Measurements from ENCODE around the gene CAPN7.

Gene CAPN7

DNA sequence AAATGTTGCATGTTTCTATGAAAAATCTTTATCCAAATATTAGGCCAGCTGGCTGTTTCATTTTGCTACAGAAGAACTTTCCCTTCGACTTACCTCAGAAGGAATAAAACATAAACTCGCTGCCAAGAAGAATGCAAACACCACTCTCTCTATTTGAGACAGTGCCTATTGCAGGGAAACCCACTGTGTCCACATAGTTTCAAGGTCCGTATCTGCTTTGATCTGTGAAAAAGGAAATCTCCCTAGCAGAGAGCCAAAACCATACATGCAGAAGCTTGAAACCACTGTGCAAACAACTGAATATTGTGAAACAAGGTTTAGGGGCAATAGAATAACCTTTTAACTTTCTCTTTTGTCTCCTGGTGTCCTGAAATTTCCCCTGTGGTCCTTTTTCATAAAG lies 35.0 kb upstream of the CAPN7 start:
- DNase-seq (ENCODE audit: low spot score), result peak; percentile 58
- TF ChIP-seq, protein P1, sequence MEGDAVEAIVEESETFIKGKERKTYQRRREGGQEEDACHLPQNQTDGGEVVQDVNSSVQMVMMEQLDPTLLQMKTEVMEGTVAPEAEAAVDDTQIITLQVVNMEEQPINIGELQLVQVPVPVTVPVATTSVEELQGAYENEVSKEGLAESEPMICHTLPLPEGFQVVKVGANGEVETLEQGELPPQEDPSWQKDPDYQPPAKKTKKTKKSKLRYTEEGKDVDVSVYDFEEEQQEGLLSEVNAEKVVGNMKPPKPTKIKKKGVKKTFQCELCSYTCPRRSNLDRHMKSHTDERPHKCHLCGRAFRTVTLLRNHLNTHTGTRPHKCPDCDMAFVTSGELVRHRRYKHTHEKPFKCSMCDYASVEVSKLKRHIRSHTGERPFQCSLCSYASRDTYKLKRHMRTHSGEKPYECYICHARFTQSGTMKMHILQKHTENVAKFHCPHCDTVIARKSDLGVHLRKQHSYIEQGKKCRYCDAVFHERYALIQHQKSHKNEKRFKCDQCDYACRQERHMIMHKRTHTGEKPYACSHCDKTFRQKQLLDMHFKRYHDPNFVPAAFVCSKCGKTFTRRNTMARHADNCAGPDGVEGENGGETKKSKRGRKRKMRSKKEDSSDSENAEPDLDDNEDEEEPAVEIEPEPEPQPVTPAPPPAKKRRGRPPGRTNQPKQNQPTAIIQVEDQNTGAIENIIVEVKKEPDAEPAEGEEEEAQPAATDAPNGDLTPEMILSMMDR (IDR thresholded peaks at IDR 0.05; ENCODE audit: extremely low read depth, missing control alignments), result no peak

DNA sequence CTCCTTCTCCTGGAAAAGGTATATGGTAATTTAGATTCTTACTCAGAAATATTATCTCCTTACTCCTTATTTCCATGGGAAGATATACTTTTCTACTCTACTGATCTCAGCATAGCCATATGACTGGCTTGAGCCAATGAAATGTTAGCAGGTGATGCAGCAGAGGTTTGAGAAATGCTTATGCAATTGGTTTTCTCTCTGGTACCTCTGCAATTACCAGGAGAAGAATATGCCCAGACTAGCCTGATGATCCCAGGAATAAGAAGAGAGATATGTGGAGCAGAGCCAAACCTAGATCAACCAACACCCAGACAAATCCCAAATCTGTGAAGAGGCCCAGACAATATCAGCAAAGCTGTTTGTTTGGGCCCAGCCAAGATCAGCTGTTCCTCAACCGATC lies 33.2 kb upstream of the CAPN7 start:
- TF ChIP-seq, protein P1 (IDR thresholded peaks at IDR 0.05; ENCODE audit: extremely low read depth, missing control alignments), result no peak
- no peak for DNase-seq (ENCODE audit: low spot score)

DNA sequence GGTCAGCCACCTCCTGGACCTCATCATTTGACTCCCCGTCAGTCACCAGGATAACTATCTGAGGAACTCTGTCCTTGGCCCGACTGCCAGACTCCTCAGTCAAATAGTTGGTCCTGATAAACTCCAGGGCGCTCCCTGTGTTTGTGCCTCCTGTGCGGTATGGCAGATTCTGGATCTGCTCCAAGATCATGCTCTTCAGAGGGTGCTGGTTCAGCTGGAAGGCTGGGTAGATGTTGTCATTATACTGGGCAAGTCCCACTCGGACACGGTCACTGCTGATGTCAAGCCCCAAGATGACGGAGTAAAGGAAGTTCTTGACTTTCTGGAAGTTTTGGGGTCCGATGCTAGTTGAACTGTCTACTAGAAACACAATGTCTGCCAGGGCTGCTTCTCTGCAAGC lies 31.1 kb upstream of the CAPN7 start:
- no peak for DNase-seq (ENCODE audit: low spot score)
- TF ChIP-seq, protein P1 (IDR thresholded peaks at IDR 0.05; ENCODE audit: extremely low read depth, missing control alignments), result no peak

DNA sequence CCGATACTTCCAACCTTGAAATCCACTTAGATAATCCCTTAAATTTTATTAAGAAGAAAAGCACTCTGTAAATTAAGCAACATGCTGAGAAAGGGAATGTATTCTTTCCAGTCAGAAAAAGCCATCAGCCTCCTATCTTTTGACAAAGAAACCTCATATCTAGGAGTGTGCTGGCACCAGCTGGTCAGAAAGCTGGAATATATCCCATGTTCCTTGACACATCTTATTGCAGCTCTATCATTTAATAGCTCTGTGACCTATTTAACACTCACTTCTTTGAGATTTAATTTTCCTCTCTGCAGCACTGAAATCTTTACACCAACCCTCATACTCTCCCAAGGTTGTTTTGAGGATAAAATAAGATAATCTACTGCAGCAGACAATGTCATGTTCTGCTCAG lies 30.4 kb upstream of the CAPN7 start:
- DNase-seq (ENCODE audit: low spot score), result no peak
- TF ChIP-seq, protein P1 (IDR thresholded peaks at IDR 0.05; ENCODE audit: extremely low read depth, missing control alignments), result no peak

DNA sequence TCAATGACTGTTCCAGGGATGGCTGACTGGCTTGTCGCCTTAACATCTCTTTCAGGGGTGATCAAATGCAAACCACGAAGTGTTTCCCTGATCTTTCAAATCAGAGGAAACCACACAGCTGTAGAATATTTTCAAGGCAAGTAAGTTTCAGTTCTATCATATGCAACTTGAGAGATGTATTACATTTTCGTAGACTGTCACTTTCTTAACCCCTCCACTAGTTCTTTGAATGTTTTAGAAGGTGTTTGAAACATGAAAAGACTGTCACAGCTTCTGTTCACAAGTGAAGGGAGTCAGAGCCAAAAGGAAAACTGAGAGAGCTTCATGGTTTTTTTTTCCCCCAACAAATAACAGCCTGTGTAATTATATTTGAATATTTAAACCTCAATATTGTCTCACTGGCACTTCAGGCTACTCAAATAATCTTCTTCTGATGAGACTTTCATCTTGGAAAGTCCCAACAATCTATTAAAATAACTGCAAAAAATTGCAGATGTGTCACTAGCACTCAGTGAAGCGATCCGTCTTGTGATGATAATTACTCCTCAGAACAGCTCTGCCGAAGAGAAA lies 25.9 kb upstream of the CAPN7 start:
- TF ChIP-seq, protein P1 (IDR thresholded peaks at IDR 0.05; ENCODE audit: extremely low read depth, missing control alignments), result no peak
- peak; percentile 46 for DNase-seq (ENCODE audit: low spot score)

DNA sequence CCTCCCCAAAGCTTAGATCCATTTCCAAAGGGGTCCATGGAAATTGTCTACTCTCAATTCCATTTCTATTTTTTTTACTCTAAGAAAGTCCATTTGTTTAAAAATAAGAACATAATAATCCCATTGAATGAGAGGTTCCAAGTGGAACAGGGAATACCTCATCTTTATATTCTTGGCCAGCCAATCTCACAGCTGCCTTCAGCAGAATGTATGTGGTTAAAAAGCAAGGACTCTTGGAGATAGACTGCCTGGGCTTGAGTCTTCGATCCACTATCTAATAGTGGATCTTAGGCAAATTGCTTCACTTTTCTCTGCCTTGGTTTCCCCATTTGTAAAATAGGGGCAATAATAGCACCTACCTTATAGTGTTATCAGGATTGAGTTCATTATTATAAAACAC lies 24.5 kb upstream of the CAPN7 start:
- TF ChIP-seq, protein P1 (IDR thresholded peaks at IDR 0.05; ENCODE audit: extremely low read depth, missing control alignments), result no peak
- DNase-seq (ENCODE audit: low spot score), result no peak

DNA sequence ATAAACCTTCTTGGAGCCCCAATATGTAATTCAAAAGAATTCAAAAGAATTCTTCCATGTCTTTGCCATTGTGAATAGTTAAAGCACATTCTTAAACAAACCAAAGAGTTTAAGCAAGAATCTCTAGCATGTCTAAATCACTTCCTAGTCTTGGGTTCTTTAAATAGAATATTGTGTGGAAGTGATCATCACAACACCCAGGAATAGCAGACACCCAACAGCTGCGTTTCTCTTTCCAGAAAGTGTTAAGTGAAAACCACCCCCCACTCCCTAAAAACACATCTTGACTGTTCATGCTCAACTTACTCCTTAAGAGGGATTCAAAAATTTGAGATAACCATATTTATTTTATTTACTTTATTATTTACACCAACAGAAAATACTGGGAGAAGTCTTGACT lies 24.1 kb upstream of the CAPN7 start:
- DNase-seq (ENCODE audit: low spot score), result no peak
- TF ChIP-seq, protein P1 (IDR thresholded peaks at IDR 0.05; ENCODE audit: extremely low read depth, missing control alignments), result no peak

Measured in GM20000 (cell line).